Pancreas (tissue), 10 donors: ENCODE results near the gene ALG6. TPM values are rescaled to one million over a fixed set of nuclear protein-coding genes. Genes with fewer than 3 reads are reported as not detected.

Experiments used
- ATAC-seq, 4 donors: fragments of 200-7000 bp; cut with Tn5 transposase; one replicate each; pipeline versions ENCODE4 v1.8.0 to v1.9.1; 2020; ENCODE audit warnings: mild to moderate bottlenecking in 4 of 4, moderate library complexity in 4 of 4
- DNase-seq, 6 donors: peaks; one replicate each; pipeline ENCODE4 v3.0.0-alpha.2; 2020
- FAIRE-seq: peaks from 2 replicates; lab custom pipeline; 2012; peaks lifted over from hg19 to GRCh38; lab: Jason Lieb, UNC
- H3K27ac ChIP-seq, 4 donors: fragments of 200-600 bp; sonication (generic); 1 replicate in 3 of 4; 2 replicates in 1 of 4; pipeline versions ENCODE4 v1.5.0 to v1.8.0; 2020
- H3K27me3 ChIP-seq, 4 donors: fragments of 200-600 bp; one replicate each; pipeline ENCODE4 v1.8.0; 2021
- H3K36me3 ChIP-seq, 3 donors: fragments of 200-600 bp; sonication (generic) in 1 of 3; one replicate each; pipeline versions ENCODE4 v1.5.0 to v1.8.0; 2020 to 2021
- H3K4me1 ChIP-seq, 3 donors: fragments of 200-600 bp; one replicate each; pipeline ENCODE4 v1.8.0; 2021
- H3K4me3 ChIP-seq, 4 donors: fragments of 200-600 bp; sonication (generic) in 2 of 4; one replicate each; pipeline versions ENCODE4 v1.5.0 to v1.8.0; 2020 to 2021
- H3K9me3 ChIP-seq, 4 donors: fragments of 200-600 bp; one replicate each; pipeline ENCODE4 v1.8.0; 2021
- WGBS, 2 donors: extraction: QIAGEN DNeasy Blood & Tissue Kit; methylation state at CpG; one replicate each; pipeline ENCODE4 v1.1.7; 2013; 5-methylcytosine and 5-hydroxymethylcytosine counted together
- intact Hi-C, 3 donors: fragments of 100-400 bp; cut with DNase I; formaldehyde crosslinking; loops; one replicate each; pipeline versions ENCODE4 v1.11.1 to v1.14.2; 2022
- polyA plus RNA-seq, 2 donors: library from polyadenylated mRNA; stranded (reverse); fragments of 200-250 nt; gene quantifications; one replicate each; pipeline ENCODE4 v1.2.3, GENCODE V29; 2013
- total RNA-seq, 6 donors: library from RNA; stranded (reverse); fragmentation: NEBNext Ultra II Directional in 4 of 6; extraction: Animal tissue kit (Norgen Biotek cat#: 25700) in 4 of 6; gene quantifications; one replicate each; pipeline versions ENCODE4 v1.2.1 to v1.2.4, GENCODE V29; 2021 to 2023
- TF ChIP-seq, protein P1 (sequence below), 4 donors: fragments of 200-600 bp; sonication (generic) in 3 of 4; IDR thresholded peaks; one replicate each; pipeline versions ENCODE4 v1.5.0 to v1.8.0; 2021; ENCODE audit warnings: antibody characterized with exemption in 4 of 4
- donor health status: healthy with polysubstance abuse.
- donor health status: DM: no; HTN: no; CAD: no; lungs with moderate emphysema.
- donor health status: DM: no; HTN: no; CAD: no.
- donor health status: control.
- donor health status: control.
- donor health status: Bipolar disorder and iron deficiency.
- donor health status: DM: yes; HTN: yes; CAD: no.
- donor health status: DM: no; HTN: no; CAD: no.
- donor health status: DM: no; HTN: no; CAD: no.
- donor health status: DM: yes; HTN: yes; CAD: no.

ALG6 gene
- total and polyA plus RNA-seq, 8 donors: 3.1 to 11.5 (median 5.2) TPM

DNA sequence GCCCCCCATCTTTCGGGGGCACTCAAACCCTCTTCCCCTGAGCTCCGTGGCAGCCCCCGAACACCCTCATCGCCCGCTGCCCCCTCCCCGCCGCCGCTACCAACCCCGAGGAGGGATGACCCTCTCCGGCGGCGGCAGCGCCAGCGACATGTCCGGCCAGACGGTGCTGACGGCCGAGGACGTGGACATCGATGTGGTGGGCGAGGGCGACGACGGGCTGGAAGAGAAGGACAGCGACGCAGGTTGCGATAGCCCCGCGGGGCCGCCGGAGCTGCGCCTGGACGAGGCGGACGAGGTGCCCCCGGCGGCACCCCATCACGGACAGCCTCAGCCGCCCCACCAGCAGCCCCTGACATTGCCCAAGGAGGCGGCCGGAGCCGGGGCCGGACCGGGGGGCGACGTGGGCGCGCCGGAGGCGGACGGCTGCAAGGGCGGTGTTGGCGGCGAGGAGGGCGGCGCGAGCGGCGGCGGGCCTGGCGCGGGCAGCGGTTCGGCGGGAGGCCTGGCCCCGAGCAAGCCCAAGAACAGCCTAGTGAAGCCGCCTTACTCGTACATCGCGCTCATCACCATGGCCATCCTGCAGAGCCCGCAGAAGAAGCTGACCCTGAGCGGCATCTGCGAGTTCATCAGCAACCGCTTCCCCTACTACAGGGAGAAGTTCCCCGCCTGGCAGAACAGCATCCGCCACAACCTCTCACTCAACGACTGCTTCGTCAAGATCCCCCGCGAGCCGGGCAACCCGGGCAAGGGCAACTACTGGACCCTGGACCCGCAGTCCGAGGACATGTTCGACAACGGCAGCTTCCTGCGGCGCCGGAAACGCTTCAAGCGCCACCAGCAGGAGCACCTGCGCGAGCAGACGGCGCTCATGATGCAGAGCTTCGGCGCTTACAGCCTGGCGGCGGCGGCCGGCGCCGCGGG lies 44.2 kb upstream of the ALG6 start:
- peaks cover 20 to 82% (median 48%) of the 10 kb centered on the region in 4 donors for H3K27me3 ChIP-seq
- ATAC-seq (no peak), FAIRE-seq (no peak), DNase-seq (peak in 3 of 6 donors; percentile 20 to 83 (median 67))
- WGBS, 2 donors: 5 to 8% methylated on average over 83 to 104 of the region's 104 CpGs
- peak overlapping the region in 2 of 4 donors; percentile 39 to 45 for H3K4me3 ChIP-seq
- TF ChIP-seq, protein P1, sequence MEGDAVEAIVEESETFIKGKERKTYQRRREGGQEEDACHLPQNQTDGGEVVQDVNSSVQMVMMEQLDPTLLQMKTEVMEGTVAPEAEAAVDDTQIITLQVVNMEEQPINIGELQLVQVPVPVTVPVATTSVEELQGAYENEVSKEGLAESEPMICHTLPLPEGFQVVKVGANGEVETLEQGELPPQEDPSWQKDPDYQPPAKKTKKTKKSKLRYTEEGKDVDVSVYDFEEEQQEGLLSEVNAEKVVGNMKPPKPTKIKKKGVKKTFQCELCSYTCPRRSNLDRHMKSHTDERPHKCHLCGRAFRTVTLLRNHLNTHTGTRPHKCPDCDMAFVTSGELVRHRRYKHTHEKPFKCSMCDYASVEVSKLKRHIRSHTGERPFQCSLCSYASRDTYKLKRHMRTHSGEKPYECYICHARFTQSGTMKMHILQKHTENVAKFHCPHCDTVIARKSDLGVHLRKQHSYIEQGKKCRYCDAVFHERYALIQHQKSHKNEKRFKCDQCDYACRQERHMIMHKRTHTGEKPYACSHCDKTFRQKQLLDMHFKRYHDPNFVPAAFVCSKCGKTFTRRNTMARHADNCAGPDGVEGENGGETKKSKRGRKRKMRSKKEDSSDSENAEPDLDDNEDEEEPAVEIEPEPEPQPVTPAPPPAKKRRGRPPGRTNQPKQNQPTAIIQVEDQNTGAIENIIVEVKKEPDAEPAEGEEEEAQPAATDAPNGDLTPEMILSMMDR (IDR thresholded peaks at IDR 0.05): no peak
- H3K36me3 ChIP-seq: no peaks in the 10 kb centered on the region
- no peaks in the 10 kb centered on the region for H3K9me3 ChIP-seq
- H3K27ac ChIP-seq: no peak overlapping the region
- peaks cover 0 to 7% (median 0%) of the 10 kb centered on the region in 3 donors for H3K4me1 ChIP-seq
- intact Hi-C loops: loop anchor here in 1 of 3 donors (10.0 kb wide), 1 partner anchor 112 kb away; no protein-coding TSS in a partner anchor

DNA sequence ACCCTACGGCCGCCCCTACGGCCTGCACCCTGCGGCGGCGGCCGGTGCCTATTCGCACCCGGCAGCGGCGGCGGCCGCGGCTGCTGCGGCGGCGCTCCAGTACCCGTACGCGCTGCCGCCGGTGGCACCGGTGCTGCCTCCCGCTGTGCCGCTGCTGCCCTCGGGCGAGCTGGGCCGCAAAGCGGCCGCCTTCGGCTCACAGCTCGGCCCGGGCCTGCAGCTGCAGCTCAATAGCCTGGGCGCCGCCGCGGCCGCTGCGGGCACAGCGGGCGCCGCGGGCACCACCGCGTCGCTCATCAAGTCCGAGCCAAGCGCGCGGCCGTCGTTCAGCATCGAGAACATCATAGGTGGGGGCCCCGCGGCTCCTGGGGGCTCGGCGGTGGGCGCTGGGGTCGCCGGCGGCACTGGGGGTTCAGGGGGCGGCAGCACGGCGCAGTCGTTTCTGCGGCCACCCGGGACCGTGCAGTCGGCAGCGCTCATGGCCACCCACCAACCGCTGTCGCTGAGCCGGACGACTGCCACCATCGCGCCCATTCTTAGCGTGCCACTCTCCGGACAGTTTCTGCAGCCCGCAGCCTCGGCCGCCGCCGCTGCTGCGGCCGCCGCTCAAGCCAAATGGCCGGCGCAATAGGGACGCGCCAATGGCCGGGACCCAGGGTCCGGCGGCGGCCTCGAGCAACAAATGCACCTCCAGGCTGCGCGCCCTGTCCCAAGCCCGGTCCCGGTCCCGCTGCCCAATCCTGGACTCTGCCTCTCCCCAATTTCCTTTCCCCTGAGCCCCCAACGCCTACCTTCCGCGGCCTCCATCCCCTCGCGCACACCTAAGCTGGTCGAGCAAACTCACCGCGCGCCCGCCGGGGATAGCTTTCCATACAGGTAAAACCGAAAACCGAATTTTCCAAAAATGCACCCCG lies 43.3 kb upstream of the ALG6 start:
- FAIRE-seq: no peak
- Histone ChIP-seq H3K9me3 (no peaks in the 10 kb centered on the region), H3K4me3 (peak overlapping the region in 2 of 4 donors; percentile 8 to 45), H3K4me1 (peaks cover 0 to 7% (median 0%) of the 10 kb centered on the region in 3 donors), H3K27ac (no peak overlapping the region), H3K27me3 (peaks cover 14 to 73% (median 45%) of the 10 kb centered on the region in 4 donors), H3K36me3 (no peaks in the 10 kb centered on the region)
- DNase-seq: peak in 1 of 6 donors; percentile 60
- TF ChIP-seq, protein P1 (IDR thresholded peaks at IDR 0.05): no peak
- intact Hi-C loops: loop anchor here in 1 of 3 donors (10.0 kb wide), 1 partner anchor 111 kb away; no protein-coding TSS in a partner anchor
- 9 to 12% methylated on average over 73 to 114 of the region's 114 CpGs for WGBS, 2 donors
- ATAC-seq: no peak

DNA sequence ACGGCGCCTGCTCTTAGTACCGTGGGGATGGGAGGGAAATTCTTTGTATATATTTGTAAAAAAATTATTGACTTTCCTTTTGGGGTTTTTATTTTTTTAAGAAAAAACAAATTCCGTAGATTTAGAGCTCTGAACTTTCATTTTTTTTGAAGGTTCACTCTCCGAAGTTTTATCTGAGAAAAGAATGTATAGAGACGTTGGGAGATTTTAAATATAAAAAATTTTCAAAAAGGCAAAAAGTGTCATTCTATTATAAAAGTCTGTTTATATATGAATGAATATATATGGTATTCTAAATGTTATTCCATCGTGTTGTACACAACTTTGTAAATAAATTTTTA lies 42.7 kb upstream of the ALG6 start:
- 17 to 18% methylated on average over 7 of the region's 7 CpGs for WGBS, 2 donors
- FAIRE-seq: peak; percentile 84
- TF ChIP-seq, protein P1 (IDR thresholded peaks at IDR 0.05): no peak
- no peak overlapping the region for H3K27ac ChIP-seq
- peaks cover 0 to 7% (median 0%) of the 10 kb centered on the region in 3 donors for H3K4me1 ChIP-seq
- H3K27me3 ChIP-seq: peaks cover 9 to 70% (median 39%) of the 10 kb centered on the region in 4 donors
- intact Hi-C loops: loop anchor here in 1 of 3 donors (10.0 kb wide), 1 partner anchor 110 kb away; no protein-coding TSS in a partner anchor
- no peak for ATAC-seq
- H3K9me3 ChIP-seq: no peaks in the 10 kb centered on the region
- H3K36me3 ChIP-seq: no peaks in the 10 kb centered on the region
- no peak overlapping the region for H3K4me3 ChIP-seq
- no peak for DNase-seq

DNA sequence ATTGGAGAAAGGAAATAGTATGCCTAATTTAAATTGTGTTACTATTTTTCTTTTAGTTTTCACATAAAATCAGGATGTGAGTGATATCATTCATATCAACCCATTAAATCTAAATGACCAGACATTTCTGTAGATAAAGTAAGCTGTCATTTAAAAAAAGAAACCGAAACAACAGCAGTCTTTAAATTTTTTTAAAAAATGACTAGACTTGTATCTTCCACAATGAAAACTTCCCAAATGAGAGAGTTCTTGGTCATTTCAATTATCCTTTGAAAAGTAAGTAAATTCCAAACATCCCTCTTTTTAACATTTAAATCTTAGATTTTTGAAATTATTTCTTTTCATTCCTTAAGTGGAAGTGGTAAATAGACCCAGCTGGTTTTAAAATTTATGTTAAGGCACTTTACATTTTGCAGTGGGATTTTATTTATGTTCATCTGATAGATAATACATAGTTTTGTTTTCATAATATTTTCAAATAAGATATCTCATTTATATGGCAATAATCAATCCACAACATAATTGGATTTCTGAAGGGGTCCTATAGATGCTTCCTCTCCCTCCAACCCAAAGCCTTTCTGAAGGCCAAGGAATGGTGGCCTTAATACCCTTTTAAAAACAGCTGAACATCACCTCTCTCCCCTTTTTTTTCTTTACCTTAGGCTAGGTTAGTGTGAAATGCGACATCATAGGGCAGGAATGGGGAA lies 42.0 kb upstream of the ALG6 start:
- intact Hi-C loops: loop anchor here in 1 of 3 donors (10.0 kb wide), 1 partner anchor 109 kb away; no protein-coding TSS in a partner anchor
- no peak for FAIRE-seq
- H3K27me3 ChIP-seq: peaks cover 9 to 70% (median 35%) of the 10 kb centered on the region in 4 donors

More for the DNA sequence above, 42.0 kb upstream of the ALG6 start:
- no peak for ATAC-seq
- TF ChIP-seq, protein P1 (IDR thresholded peaks at IDR 0.05): no peak
- Histone ChIP-seq H3K9me3 (no peaks in the 10 kb centered on the region), H3K4me3 (no peak overlapping the region), H3K36me3 (no peaks in the 10 kb centered on the region), H3K27ac (no peak overlapping the region), H3K4me1 (peaks cover 0 to 7% (median 0%) of the 10 kb centered on the region in 3 donors)
- DNase-seq: no peak
- WGBS, 2 donors: 19 to 21% methylated on average over 2 of the region's 2 CpGs
